ENCODE results near the gene PTBP1. TPM values are rescaled to one million over a fixed set of nuclear protein-coding genes. Genes with fewer than 3 reads are reported as not detected.

PTBP1 gene
- total RNA-seq, 1 donor from 2014 or later, result 386 TPM

- Histone ChIP-seq H3K27me3 (ENCODE audit: insufficient read depth, low read length) (no peaks in the 10 kb centered on the region), H3K4me1 (ENCODE audit: insufficient read depth, low read length) (peaks cover 20% of the 10 kb centered on the region), H4K20me1 (ENCODE audit: insufficient read depth, low read length) (no peaks in the 10 kb centered on the region), H2AFZ (ENCODE audit: low read depth, low read length) (no peak overlapping the region), H3K36me3 (ENCODE audit: insufficient read depth, low read length) (no peaks in the 10 kb centered on the region), H3K4me3 (ENCODE audit: insufficient read depth, low read depth, low read length) (no peak overlapping the region), H3K27ac (ENCODE audit: low read depth, low read length) (no peak overlapping the region), H3K9ac (ENCODE audit: low read length) (no peak overlapping the region), H3K9me3 (ENCODE audit: insufficient read depth, low read depth, low read length) (peaks cover 6% of the 10 kb centered on the region), H3K79me2 (ENCODE audit: insufficient read depth, low read length) (no peaks in the 10 kb centered on the region), H3K4me2 (ENCODE audit: low read length) (no peak overlapping the region)
- Mint-ChIP-seq H3K27ac (ENCODE audit: unreplicated experiment) (no peak overlapping the region), H3K9me3 (ENCODE audit: unreplicated experiment) (peaks cover 20% of the 10 kb centered on the region), H3K4me1 (ENCODE audit: low read depth, unreplicated experiment) (peaks cover 1% of the 10 kb centered on the region), H3K4me3 (ENCODE audit: unreplicated experiment) (no peak overlapping the region), H3K27me3 (ENCODE audit: low read depth, unreplicated experiment) (peaks cover 4% of the 10 kb centered on the region), H3K36me3 (ENCODE audit: low read depth, unreplicated experiment) (peaks cover 4% of the 10 kb centered on the region)
- FAIRE-seq (no peak), DNase-seq (ENCODE audit: low read depth) (peak; percentile 43)
- no peak for TF ChIP-seq EZH2 (IDR thresholded peaks at IDR 0.05; ENCODE audit: insufficient read depth, low read length)
- TF ChIP-seq CTCF (IDR thresholded peaks at IDR 0.05; ENCODE audit: insufficient read depth, low read depth, low read length), result no peak
Measured at GRCh38 chr19:756236-756635, 41.0 kb upstream of the PTBP1 start.

- H3K4me2 ChIP-seq (ENCODE audit: low read length), result no peak overlapping the region
- Mint-ChIP-seq H3K4me3 (ENCODE audit: unreplicated experiment) (no peak overlapping the region), H3K4me1 (ENCODE audit: low read depth, unreplicated experiment) (peaks cover 1% of the 10 kb centered on the region), H3K9me3 (ENCODE audit: unreplicated experiment) (peaks cover 20% of the 10 kb centered on the region), H3K27ac (ENCODE audit: unreplicated experiment) (no peak overlapping the region), H3K36me3 (ENCODE audit: low read depth, unreplicated experiment) (peaks cover 4% of the 10 kb centered on the region), H3K27me3 (ENCODE audit: low read depth, unreplicated experiment) (peaks cover 6% of the 10 kb centered on the region)
- no peaks in the 10 kb centered on the region for H3K27me3 ChIP-seq (ENCODE audit: insufficient read depth, low read length)
- TF ChIP-seq EZH2 (IDR thresholded peaks at IDR 0.05; ENCODE audit: insufficient read depth, low read length) (no peak), CTCF (IDR thresholded peaks at IDR 0.05; ENCODE audit: insufficient read depth, low read depth, low read length) (no peak)
- H3K79me2 ChIP-seq (ENCODE audit: insufficient read depth, low read length), result no peaks in the 10 kb centered on the region
- H3K4me3 ChIP-seq (ENCODE audit: insufficient read depth, low read depth, low read length), result no peak overlapping the region
- no peaks in the 10 kb centered on the region for H3K36me3 ChIP-seq (ENCODE audit: insufficient read depth, low read length)
- H4K20me1 ChIP-seq (ENCODE audit: insufficient read depth, low read length), result no peaks in the 10 kb centered on the region
- no peak for DNase-seq (ENCODE audit: low read depth)
- H3K4me1 ChIP-seq (ENCODE audit: insufficient read depth, low read length), result peaks cover 11% of the 10 kb centered on the region
- H3K9ac ChIP-seq (ENCODE audit: low read length), result no peak overlapping the region
- H3K9me3 ChIP-seq (ENCODE audit: insufficient read depth, low read depth, low read length), result peaks cover 6% of the 10 kb centered on the region
- no peak for FAIRE-seq
- H2AFZ ChIP-seq (ENCODE audit: low read depth, low read length), result no peak overlapping the region
- no peak overlapping the region for H3K27ac ChIP-seq (ENCODE audit: low read depth, low read length)
Measured at GRCh38 chr19:756821-757688, 40.2 kb upstream of the PTBP1 start.

Measured in astrocyte (in vitro differentiated cells and primary cell).